ENCODE results near the gene PPP1R10. TPM values are rescaled to one million over a fixed set of nuclear protein-coding genes. Genes with fewer than 3 reads are reported as not detected.

The PPP1R10 gene
- total RNA-seq, 1 donor from 2014 or later, result 100 TPM

GRCh38 chr6:30562470-30563425 lies 54.3 kb downstream of the PPP1R10 start:
- intact Hi-C loops (cut with micrococcal nuclease), result no loop called here

GRCh38 chr6:30560930-30561329 lies 56.1 kb downstream of the PPP1R10 start:
- intact Hi-C loops (cut with micrococcal nuclease), result no loop called here

GRCh38 chr6:30557683-30557981 lies 59.4 kb downstream of the PPP1R10 start:
- intact Hi-C loops (cut with micrococcal nuclease), result loop anchor here (1.0 to 5.0 kb wide), 9 partner anchors 14 to 940 kb away; partner anchors contain the start of genes ABCF1, ATAT1, DHX16 and FLOT1

- intact Hi-C loops (cut with micrococcal nuclease), result loop anchor here (1.0 to 5.0 kb wide), 17 partner anchors 14 to 940 kb away; partner anchors contain the start of genes ABCF1, ATAT1, DHX16 and FLOT1
These were observed 59.9 kb downstream of the PPP1R10 start, which contains the start of gene PRR3 for GRCh38 chr6:30556906-30557682. Gene PRR3 (plus strand): TSS chr6:30557295. CDS start chr6:30557345, 50 bp downstream.

GRCh38 chr6:30556066-30556905 lies 60.8 kb downstream of the PPP1R10 start, which contains the start of gene GNL1:
Gene GNL1 (minus strand): TSS chr6:30556489. CDS start chr6:30556203, 286 bp downstream.
- intact Hi-C loops (cut with micrococcal nuclease), result loop anchor here (1.0 to 5.0 kb wide), 15 partner anchors 15 to 941 kb away; partner anchors contain the start of genes ATAT1, DHX16, FLOT1 and GTF2H4

GRCh38 chr6:30555816-30556065 lies 61.3 kb downstream of the PPP1R10 start:
- intact Hi-C loops (cut with micrococcal nuclease), result loop anchor here (1.0 to 5.0 kb wide), 15 partner anchors 14 to 942 kb away; partner anchors contain the start of genes ATAT1, DHX16, FLOT1 and GTF2H4

GRCh38 chr6:30554962-30555815 lies 61.9 kb downstream of the PPP1R10 start:
- intact Hi-C loops (cut with micrococcal nuclease), result loop anchor here (5.0 kb wide), 4 partner anchors 187 to 942 kb away; partner anchors contain the start of genes FLOT1, HLA-B, IER3 and MICB

GRCh38 chr6:30554404-30554803 lies 62.6 kb downstream of the PPP1R10 start:
- intact Hi-C loops (cut with micrococcal nuclease), result no loop called here

Other genes starting within 250 kb of the PPP1R10 start
- gene HLA-E, start 127.7 kb downstream of the PPP1R10 start, total RNA-seq, result 499 and 512 TPM in 2 replicates
- gene GNL1, start 60.8 kb downstream of the PPP1R10 start, total RNA-seq, result 49.4 and 49.7 TPM in 2 replicates
- gene PRR3, start 59.9 kb downstream of the PPP1R10 start, total RNA-seq, result 22.1 and 22.7 TPM in 2 replicates
- 103 and 104 TPM in 2 replicates for gene ABCF1, start 45.8 kb downstream of the PPP1R10 start, total RNA-seq
- 37.9 and 39.0 TPM in 2 replicates for gene MRPS18B, start 597 bp upstream of the PPP1R10 start, total RNA-seq
- 9.2 and 11.3 TPM in 2 replicates for gene ATAT1, start 9.6 kb upstream of the PPP1R10 start, total RNA-seq
- 22.2 and 31.1 TPM in 2 replicates for gene C6orf136, start 29.9 kb upstream of the PPP1R10 start, total RNA-seq
- 49.5 and 51.0 TPM in 2 replicates for gene DHX16, start 55.8 kb upstream of the PPP1R10 start, total RNA-seq
- gene PPP1R18, start 69.4 kb upstream of the PPP1R10 start, total RNA-seq, result 305 and 322 TPM in 2 replicates
- 28.2 and 32.3 TPM in 2 replicates for gene NRM, start 73.7 kb upstream of the PPP1R10 start, total RNA-seq
- gene MDC1, start 100.0 kb upstream of the PPP1R10 start, total RNA-seq, result 80.0 and 93.3 TPM in 2 replicates
- 905 and 913 TPM in 2 replicates for gene TUBB, start 103.1 kb upstream of the PPP1R10 start, total RNA-seq
- 201 and 206 TPM in 2 replicates for gene FLOT1, start 125.4 kb upstream of the PPP1R10 start, total RNA-seq
- gene IER3, start 127.3 kb upstream of the PPP1R10 start, total RNA-seq, result 76.8 and 77.8 TPM in 2 replicates